Chondrocyte (in vitro differentiated cells): ENCODE results near the gene SEMA4D. TPM values are rescaled to one million over a fixed set of nuclear protein-coding genes. Genes with fewer than 3 reads are reported as not detected.

Source experiments
- DNase-seq: peaks from one replicate; pipeline ENCODE4 v3.0.0; 2021; ENCODE audit warnings: mixed read lengths, low spot score
- H3K27ac Mint-ChIP-seq: one replicate; pipeline ENCODE4 v1.8.0; 2021; ENCODE audit warnings: mild to moderate bottlenecking, moderate library complexity, mixed read lengths; ENCODE audit not compliant: unreplicated experiment
- H3K27me3 Mint-ChIP-seq: 2 replicates; pipeline ENCODE4 v1.8.0; 2021; ENCODE audit warnings: low read depth, mixed read lengths
- H3K36me3 Mint-ChIP-seq: 2 replicates; pipeline ENCODE4 v1.8.0; 2021; ENCODE audit warnings: low read depth, mixed read lengths
- H3K4me1 Mint-ChIP-seq: 2 replicates; pipeline ENCODE4 v1.8.0; 2021; ENCODE audit warnings: low read depth, mild to moderate bottlenecking, mixed read lengths
- H3K4me3 Mint-ChIP-seq: one replicate; pipeline ENCODE4 v1.8.0; 2021; ENCODE audit warnings: mild to moderate bottlenecking, moderate library complexity, mixed read lengths; ENCODE audit not compliant: unreplicated experiment
- H3K9me3 Mint-ChIP-seq: 2 replicates; pipeline ENCODE4 v1.8.0; 2021; ENCODE audit warnings: low read depth, mixed read lengths
- total RNA-seq: library from RNA; stranded (reverse); gene quantifications from 3 replicates; pipeline ENCODE4 v1.2.1, GENCODE V29; 2021
- TF ChIP-seq, protein P1 (sequence below): fragments of 200-600 bp; sonication (generic); IDR thresholded peaks from 2 replicates; pipeline ENCODE4 v1.5.0; 2021; ENCODE audit warnings: antibody characterized with exemption, mild to moderate bottlenecking, moderate library complexity

SEMA4D gene
- total RNA-seq, 1 donor from 2014 or later: 3.8 TPM

DNA sequence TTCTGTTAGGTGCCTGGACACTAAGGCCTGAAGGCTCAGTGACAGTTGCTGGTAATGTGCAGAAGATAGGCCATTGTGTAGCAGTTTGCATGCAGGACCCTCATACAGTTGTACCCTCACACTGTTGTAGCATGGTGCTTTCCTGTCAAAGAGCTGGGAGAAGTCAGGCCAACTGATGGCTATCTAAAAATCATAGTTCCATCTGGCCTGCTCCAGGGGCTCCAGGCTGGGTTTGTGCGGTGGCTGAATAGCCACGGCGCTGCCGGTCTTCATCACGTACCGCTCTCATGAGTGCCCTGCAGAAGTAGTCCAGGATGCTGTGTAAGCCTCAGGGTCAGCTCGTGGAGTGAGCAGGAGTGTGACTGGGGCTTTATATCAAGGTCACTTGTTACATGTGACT is 167.4 kb downstream of the SEMA4D start:
- no peaks in the 10 kb centered on the region for H3K27me3 Mint-ChIP-seq
- no peak overlapping the region for H3K4me3 Mint-ChIP-seq
- TF ChIP-seq, protein P1, sequence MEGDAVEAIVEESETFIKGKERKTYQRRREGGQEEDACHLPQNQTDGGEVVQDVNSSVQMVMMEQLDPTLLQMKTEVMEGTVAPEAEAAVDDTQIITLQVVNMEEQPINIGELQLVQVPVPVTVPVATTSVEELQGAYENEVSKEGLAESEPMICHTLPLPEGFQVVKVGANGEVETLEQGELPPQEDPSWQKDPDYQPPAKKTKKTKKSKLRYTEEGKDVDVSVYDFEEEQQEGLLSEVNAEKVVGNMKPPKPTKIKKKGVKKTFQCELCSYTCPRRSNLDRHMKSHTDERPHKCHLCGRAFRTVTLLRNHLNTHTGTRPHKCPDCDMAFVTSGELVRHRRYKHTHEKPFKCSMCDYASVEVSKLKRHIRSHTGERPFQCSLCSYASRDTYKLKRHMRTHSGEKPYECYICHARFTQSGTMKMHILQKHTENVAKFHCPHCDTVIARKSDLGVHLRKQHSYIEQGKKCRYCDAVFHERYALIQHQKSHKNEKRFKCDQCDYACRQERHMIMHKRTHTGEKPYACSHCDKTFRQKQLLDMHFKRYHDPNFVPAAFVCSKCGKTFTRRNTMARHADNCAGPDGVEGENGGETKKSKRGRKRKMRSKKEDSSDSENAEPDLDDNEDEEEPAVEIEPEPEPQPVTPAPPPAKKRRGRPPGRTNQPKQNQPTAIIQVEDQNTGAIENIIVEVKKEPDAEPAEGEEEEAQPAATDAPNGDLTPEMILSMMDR: no peak
- H3K9me3 Mint-ChIP-seq: no peaks in the 10 kb centered on the region
- peaks cover 33% of the 10 kb centered on the region for H3K36me3 Mint-ChIP-seq
- no peak overlapping the region for H3K27ac Mint-ChIP-seq
- DNase-seq: no peak
- H3K4me1 Mint-ChIP-seq: no peaks in the 10 kb centered on the region

DNA sequence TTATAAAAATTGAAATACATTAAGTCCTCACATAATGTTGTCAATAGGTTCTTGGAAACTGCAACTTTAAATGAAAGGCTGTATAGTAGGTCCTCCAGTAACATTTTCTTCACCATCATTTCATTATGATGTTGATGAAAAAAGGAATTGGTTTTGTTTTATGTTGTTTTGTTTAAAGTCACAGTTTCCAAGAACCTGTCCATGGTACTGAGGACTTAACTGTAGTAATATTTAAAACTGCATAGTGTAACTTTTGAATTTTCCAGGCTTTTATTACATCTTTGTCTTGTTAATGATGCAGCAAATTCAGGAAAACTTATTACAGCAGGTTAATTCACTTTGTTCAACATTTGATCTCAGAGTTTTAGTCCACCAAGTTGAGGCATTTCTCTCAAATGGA is 168.0 kb downstream of the SEMA4D start:
- DNase-seq: no peak
- Mint-ChIP-seq H3K4me3 (no peak overlapping the region), H3K27me3 (no peaks in the 10 kb centered on the region), H3K36me3 (peaks cover 32% of the 10 kb centered on the region), H3K4me1 (no peaks in the 10 kb centered on the region), H3K27ac (no peak overlapping the region), H3K9me3 (no peaks in the 10 kb centered on the region)
- TF ChIP-seq, protein P1: no peak

DNA sequence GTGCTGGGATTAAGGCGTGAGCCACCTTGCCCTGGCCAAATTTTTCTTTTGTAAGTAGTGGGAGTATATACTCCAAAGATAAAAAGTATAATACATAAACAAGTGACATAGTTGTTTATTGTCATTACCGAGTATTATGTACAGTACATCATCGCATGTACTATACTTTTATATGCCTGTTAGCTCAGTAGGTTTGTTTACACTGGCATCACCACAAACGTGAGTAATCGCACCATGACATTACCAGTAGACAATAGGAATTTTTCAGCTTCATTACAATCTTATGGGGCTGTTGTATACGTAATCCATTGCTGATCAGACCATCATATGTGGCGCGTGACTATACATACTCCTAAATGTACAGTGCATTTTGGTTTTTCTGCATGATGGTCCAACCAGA is 169.8 kb downstream of the SEMA4D start:
- Mint-ChIP-seq H3K27me3 (no peaks in the 10 kb centered on the region), H3K4me1 (peaks cover 3% of the 10 kb centered on the region), H3K9me3 (no peaks in the 10 kb centered on the region), H3K4me3 (no peak overlapping the region), H3K36me3 (peaks cover 19% of the 10 kb centered on the region), H3K27ac (no peak overlapping the region)
- TF ChIP-seq, protein P1: no peak
- DNase-seq: no peak

DNA sequence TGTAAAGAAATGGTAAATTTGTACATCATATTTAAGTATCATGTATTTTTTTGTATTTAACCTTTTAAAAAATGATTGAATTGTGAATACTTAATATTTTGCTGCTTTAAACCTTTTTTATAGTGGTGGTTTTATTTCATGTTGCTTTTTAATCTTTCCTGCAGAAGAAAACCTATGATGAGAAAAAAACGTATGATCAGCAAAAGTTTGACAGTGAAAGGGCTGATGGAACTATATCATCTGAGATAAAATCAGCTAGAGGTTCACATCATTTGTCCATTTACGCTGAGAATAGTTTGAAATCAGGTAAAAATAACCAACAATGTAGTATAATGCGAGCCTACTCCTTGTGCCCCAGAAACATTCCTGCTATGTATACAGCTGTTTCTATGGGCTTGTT is 172.2 kb downstream of the SEMA4D start:
- TF ChIP-seq, protein P1: no peak
- Mint-ChIP-seq H3K4me1 (peaks cover 13% of the 10 kb centered on the region), H3K27ac (no peak overlapping the region), H3K27me3 (no peaks in the 10 kb centered on the region), H3K4me3 (no peak overlapping the region), H3K9me3 (no peaks in the 10 kb centered on the region), H3K36me3 (peaks cover 16% of the 10 kb centered on the region)
- no peak for DNase-seq

DNA sequence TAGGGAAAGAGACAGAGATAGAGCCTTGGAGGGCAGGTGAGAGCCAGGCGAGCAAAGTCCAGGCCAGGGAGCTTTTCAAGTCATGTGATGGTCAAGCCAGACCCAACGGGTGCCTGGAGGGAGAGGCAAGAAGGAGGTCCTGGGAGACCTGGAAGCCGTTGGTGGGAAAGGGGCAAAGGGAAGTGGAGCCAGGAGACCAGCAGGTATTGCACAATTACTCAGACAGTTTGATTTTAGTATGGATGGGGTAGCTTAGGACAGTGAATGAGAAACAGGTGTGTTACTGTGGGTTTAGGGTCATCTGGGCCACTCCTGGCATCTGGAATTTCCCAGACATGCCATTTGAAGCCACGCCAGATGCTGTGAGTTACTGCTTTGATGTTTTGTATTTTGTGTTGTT is 174.5 kb downstream of the SEMA4D start:
- H3K27me3 Mint-ChIP-seq: no peaks in the 10 kb centered on the region

More for the DNA sequence above, 174.5 kb downstream of the SEMA4D start:
- Mint-ChIP-seq H3K4me1 (peaks cover 27% of the 10 kb centered on the region), H3K27ac (no peak overlapping the region), H3K9me3 (no peaks in the 10 kb centered on the region), H3K36me3 (peaks cover 2% of the 10 kb centered on the region), H3K4me3 (no peak overlapping the region)
- no peak for DNase-seq
- TF ChIP-seq, protein P1: no peak
